HFFc6 (cell line): ENCODE results near the gene CIRBP. TPM values are rescaled to one million over a fixed set of nuclear protein-coding genes. Genes with fewer than 3 reads are reported as not detected.

Source experiments
- DNase-seq: peaks from one replicate; pipeline ENCODE4 v3.0.0-alpha.2; 2018
- H3K27ac Mint-ChIP-seq: 2 replicates; pipeline ENCODE4 v1.8.0; 2020; ENCODE audit warnings: mild to moderate bottlenecking, mixed read lengths
- H3K27me3 Mint-ChIP-seq: 2 replicates; pipeline ENCODE4 v1.8.0; 2021; ENCODE audit warnings: mild to moderate bottlenecking, moderate library complexity, mixed read lengths; ENCODE audit not compliant: insufficient read depth
- H3K36me3 Mint-ChIP-seq: 2 replicates; pipeline ENCODE4 v1.8.0; 2021; ENCODE audit warnings: low read depth, mixed read lengths
- H3K4me1 Mint-ChIP-seq: 2 replicates; pipeline ENCODE4 v1.8.0; 2020; ENCODE audit warnings: low read depth, mixed read lengths
- H3K4me3 Mint-ChIP-seq: 2 replicates; pipeline ENCODE4 v1.8.0; 2020; ENCODE audit warnings: mild to moderate bottlenecking, moderate library complexity, mixed read lengths
- H3K9me3 Mint-ChIP-seq: 2 replicates; pipeline ENCODE4 v1.8.0; 2020; ENCODE audit warnings: mild to moderate bottlenecking, mixed read lengths
- CTCF ChIP-seq: fragments of 200-600 bp; sonication (generic); IDR thresholded peaks from 2 replicates; pipeline ENCODE4 v1.5.0; 2021; ENCODE audit warnings: antibody characterized with exemption, mild to moderate bottlenecking
- total RNA-seq, 6 experiments: library from RNA; stranded (reverse); fragmentation: NEBNext Ultra II Directional; extraction: Animal tissue kit (Norgen Biotek cat#: 25700); gene quantifications; 2 replicates in 1 of 6; 3 replicates in 5 of 6; pipeline ENCODE4 v1.2.3, GENCODE V29; 2021

CIRBP gene
- total RNA-seq, 6 experiments from 2014 or later: 160 to 243 (median 190) TPM

GRCh38 chr19:1266129-1266915, 2.8 kb upstream of the CIRBP start:
- no peaks in the 10 kb centered on the region for H3K9me3 Mint-ChIP-seq
- H3K27me3 Mint-ChIP-seq: peaks cover 16% of the 10 kb centered on the region
- peak overlapping the region; percentile 77 for H3K4me3 Mint-ChIP-seq
- peak overlapping the region; percentile 96 for H3K27ac Mint-ChIP-seq
- DNase-seq: peak; percentile 84
- peaks cover 73% of the 10 kb centered on the region for H3K4me1 Mint-ChIP-seq
- H3K36me3 Mint-ChIP-seq: peaks cover 15% of the 10 kb centered on the region
- TF ChIP-seq CTCF: no peak

- Mint-ChIP-seq H3K27ac (peak overlapping the region; percentile 65), H3K4me3 (peak overlapping the region; percentile 80), H3K27me3 (peaks cover 12% of the 10 kb centered on the region), H3K4me1 (peaks cover 72% of the 10 kb centered on the region), H3K9me3 (no peaks in the 10 kb centered on the region), H3K36me3 (peaks cover 22% of the 10 kb centered on the region)
- DNase-seq: peak; percentile 33
- peak; percentile 99 for TF ChIP-seq CTCF
Measured at GRCh38 chr19:1266916-1267476, 2.1 kb upstream of the CIRBP start.

GRCh38 chr19:1267477-1268225, 1.5 kb upstream of the CIRBP start:
- Mint-ChIP-seq H3K27ac (peak overlapping the region; percentile 65), H3K4me3 (peak overlapping the region; percentile 80), H3K4me1 (peaks cover 71% of the 10 kb centered on the region), H3K27me3 (peaks cover 12% of the 10 kb centered on the region), H3K36me3 (peaks cover 28% of the 10 kb centered on the region), H3K9me3 (no peaks in the 10 kb centered on the region)
- TF ChIP-seq CTCF: no peak
- DNase-seq: peak; percentile 25

GRCh38 chr19:1268226-1269064, 687 bp upstream of the CIRBP start:
- Mint-ChIP-seq H3K4me1 (peaks cover 70% of the 10 kb centered on the region), H3K27ac (peak overlapping the region; percentile 82), H3K9me3 (no peaks in the 10 kb centered on the region), H3K27me3 (peaks cover 13% of the 10 kb centered on the region), H3K36me3 (peaks cover 34% of the 10 kb centered on the region), H3K4me3 (peak overlapping the region; percentile 68)
- no peak for TF ChIP-seq CTCF
- DNase-seq: no peak
